NCI-H69 (cell line): ENCODE data around the gene GPR55.
"Not testable (repeated sequence)": the region's sequence is repeated elsewhere in the genome, so short reads cannot be mapped to it uniquely, and the experiment has no call there.

Experiments
- DNase-seq: peaks from one replicate; lab custom pipeline; 2025; lab: John Stamatoyannopoulos, UW

GPR55 gene

DNA sequence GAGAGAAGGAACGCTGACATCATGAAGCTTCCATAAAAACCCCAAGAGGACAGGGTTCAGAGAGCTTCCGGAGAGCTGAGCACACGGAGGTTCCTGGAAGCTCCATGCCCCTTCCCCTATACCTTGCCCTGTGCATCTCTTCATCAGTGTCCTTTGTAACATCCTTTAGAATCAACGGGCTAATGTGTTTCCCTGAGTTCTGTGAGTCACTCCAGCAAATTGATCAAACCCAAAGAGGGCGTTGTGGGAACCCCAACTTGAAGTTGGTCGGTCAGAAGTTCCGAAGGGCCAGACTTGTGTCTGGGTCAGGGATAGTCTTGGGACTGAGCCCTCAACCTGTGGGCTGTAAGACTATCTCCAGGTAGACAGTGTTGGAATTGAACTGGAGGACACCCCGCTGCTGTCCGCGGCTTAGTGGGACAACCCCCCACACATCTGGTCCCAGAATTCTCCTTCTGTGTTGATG is 25.9 kb upstream of the GPR55 start:
- DNase-seq = no peak

DNA sequence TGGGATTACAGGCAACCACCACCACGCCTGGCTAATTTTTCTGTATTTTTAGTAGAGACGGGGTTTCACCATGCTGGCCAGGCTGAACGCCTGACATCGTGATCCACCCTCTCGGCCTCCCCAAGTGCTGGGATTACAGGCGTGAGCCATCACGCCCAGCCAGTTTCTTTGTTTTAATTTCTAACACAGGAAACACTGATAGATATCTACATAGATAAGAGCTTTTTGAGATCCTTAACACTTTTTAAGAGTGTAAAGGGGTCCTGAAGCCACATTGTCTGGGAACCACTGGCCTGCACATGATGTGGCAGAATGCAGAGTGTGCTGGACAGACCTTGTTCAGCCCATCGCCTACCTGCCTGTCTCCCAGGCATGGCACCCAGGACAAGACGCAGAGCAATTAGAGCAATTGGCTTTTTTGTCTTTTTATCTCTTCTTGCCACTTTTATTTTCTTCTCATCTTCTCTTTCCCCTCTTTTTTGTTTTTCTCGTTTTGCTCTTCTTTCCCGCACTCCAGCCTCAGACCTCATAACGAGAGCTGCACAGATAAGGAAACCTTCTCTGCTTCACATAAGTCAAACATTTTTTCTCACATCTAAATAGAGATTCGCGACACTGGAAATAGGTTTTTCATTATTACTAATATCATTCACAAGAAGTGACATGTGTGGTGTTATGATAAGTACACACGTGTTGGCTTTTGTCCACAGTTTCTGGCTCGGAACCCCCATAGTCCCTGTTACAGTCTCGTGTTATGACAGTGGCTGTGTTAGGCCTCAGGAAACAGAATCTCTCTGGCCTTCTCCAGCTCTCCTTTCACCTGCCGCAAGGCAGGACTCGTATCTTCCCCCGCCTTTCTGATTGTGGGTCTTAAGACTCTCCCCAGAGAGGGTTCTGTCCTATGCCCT is 25.2 kb upstream of the GPR55 start:
- no peak for DNase-seq

DNA sequence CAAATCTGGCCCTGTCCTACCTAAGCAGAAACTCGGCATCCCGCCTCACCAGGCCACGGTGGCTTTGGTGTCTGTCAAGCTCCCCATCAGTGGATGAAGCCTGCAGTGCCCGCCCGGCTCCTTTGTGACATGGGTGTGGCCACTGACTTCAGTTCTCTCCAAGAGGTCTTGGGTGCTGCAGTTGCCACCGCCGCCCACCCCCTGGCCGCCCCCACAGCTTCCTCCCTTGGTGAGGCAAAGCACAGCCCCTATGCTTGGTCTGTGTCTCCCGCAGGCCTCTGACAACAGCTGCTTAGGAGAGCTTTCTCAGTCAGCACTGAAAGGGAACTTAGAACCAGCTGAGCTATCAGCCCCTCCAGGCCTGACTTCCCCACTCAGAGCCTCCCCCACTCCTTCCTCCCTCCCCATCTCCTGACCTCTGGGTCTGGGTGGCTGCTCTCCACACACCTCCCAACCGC is 22.9 kb upstream of the GPR55 start:
- DNase-seq = no peak

DNA sequence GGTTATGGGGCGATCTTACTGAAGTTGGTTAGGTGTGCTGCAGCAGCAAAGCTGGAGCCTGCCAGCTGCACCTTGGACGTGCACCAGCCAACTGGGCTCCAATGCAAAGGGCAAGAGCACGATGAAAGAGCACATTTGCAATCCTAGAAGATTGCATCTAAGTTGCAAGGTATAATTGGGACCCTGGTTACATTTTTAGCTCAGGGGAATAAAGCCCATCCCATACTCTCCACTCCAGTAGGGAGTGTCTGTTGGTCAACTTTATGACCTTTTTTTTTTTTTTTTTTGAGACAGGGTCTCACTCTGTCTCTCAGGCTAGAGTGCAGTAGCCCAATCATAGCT is 22.2 kb upstream of the GPR55 start:
- DNase-seq = no peak

DNA sequence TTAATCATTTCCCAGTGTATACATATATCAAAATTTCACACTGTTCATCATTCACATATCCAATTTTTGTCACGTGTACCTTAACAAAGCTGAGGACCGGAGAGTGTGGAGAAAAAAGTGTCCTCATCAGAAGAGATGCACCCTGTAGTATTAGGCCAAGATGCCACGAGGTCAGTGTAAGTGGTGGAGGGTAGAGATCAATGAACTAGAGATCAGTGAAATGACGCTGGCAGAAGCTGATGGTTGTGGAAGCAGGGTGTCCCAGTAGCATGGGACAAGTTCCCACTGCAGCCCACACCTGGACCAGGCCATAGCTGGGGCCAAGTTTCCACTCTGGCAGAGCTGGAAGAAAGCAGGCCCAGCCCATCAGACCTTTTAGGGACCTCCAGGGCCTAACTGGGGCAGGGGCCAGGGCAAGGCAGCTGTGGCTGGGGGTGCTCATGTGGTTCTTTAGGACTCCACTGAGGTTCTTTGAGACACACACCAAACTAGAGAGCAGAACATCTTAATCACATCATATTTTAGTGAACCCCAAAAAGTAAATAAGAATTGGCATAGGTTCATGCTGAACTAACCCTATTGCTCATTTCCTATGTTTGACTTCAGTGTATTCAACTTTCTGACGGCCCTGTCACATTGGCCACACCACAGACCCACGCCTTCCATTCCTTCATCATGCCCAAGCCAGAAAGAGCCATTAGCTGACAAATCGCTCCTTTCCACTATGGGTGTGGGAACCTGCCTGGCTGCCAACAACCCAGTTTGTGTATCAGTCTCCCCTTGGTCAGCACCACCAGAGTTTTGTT is 21.6 kb upstream of the GPR55 start:
- no peak for DNase-seq

DNA sequence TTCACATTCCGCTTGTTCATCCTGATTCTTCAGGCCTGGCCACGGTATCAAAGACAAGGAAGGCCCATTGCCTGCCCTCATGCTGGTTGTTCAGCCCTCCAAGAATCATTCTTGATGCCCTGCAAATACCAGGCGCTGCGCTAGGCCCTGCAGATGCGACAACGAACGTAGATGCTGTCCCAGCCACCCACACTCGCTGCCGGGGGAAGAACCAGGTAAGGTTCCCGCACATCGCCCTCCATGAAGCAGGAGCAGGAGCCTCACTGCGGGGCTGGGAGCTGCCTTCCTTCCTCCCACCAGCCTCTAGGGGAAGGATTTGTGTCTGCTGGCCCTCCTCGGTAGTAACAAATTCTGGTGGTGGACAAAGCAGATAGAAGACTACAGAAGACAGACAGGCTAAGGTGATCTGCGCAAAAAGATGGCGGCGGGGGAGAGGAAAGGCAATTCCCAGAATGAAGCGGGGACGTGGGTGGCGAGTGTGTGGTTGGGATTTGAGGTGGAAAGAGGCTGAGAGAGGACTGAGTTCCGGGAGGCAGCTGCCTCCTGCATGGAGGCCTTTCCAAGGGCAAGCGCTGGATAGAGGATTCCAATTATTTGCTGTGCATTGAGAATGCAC is 19.8 kb upstream of the GPR55 start:
- DNase-seq = no peak

DNA sequence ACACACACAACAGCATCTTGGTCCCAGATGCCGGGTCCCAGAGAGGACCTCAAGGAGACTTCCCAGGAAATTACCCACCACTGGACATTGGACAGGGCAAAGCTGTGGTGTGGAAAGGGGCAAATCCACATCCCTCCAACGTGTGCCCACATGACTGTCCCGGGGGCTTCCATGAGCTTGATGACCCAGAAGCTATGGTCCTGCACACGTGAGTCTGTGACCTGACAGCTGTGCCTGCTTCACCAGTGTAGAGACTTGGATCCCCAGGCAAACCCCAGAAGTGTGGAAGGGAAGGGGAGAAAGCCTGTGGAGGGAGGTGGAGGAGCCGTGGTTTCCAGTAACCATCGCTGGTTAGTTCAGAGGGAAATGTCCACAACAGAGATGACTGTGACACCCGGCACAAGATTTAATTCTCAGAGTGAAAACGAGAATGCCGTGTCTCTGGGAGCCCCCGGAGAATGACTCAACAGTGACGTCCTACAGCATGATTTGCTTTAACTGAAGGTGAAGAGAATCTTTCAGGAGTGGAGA is 19.1 kb upstream of the GPR55 start:
- no peak for DNase-seq

DNA sequence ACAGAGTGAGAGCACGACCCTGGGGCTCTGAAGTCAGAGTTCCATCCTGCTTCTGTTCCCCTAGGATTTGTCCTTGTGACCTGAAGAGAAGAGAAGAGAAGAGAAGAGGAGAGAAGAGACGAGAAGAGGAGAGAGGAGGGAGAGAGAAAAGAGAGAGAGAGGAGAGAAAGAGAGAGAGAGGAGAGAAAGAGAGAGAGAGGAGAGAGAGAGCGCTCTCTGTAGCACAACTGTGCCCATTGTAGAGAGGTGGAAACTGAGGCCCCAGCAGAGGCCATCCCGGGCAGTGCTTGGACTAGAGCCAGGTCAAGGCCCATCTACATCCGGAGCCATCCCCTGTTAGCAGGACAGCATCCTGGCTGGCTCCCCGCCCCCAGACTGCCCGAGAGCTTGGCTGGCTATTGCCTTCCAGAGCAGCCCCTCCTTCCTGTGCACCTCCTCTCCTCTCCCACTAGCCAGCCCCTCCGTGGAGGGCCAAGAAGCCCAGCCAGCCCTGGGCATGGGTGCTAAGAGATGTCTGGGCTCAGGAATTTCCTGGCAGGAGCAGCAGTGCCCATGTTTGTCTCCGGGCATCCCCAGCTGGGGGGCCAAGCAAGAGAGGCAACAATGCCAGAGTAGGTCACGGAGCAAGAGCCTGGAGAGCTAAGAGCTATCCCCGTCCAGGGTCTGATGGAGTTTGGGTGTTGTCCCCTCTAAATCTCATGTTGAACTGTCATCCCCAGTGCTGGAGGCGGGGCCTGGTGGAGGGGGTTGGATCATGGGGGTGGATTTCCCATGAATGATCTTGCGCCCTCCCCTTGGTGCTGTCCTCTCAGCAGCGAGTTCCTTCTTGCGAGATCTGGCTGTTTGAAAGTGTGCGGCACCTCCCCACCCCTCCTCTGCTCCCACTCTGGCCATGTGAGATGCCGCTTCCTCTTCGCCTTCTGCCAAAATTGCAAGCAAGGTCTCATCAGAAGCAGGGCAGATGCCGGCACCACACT is 18.2 kb upstream of the GPR55 start:
- DNase-seq = no peak

DNA sequence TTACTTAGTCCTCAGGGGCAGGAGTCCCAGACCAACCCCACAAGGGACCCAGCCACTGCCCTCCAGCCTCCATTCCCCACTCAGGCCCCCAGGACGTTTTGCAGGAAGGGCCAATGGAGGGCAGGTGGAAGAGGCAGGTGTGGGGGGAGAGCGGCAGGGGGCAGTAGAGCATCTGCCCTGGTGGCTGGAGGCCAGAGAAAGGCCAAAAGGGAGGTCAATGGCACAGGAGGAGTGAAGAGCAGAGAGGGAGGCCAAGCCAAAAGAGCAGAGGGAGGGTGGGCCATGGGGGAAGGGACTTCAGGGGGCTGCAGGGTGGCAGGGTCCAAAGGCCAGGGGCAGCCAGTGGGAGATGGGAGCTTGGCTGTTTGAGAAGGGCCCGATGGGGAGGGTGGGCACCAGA is 17.3 kb upstream of the GPR55 start:
- DNase-seq = no peak

DNA sequence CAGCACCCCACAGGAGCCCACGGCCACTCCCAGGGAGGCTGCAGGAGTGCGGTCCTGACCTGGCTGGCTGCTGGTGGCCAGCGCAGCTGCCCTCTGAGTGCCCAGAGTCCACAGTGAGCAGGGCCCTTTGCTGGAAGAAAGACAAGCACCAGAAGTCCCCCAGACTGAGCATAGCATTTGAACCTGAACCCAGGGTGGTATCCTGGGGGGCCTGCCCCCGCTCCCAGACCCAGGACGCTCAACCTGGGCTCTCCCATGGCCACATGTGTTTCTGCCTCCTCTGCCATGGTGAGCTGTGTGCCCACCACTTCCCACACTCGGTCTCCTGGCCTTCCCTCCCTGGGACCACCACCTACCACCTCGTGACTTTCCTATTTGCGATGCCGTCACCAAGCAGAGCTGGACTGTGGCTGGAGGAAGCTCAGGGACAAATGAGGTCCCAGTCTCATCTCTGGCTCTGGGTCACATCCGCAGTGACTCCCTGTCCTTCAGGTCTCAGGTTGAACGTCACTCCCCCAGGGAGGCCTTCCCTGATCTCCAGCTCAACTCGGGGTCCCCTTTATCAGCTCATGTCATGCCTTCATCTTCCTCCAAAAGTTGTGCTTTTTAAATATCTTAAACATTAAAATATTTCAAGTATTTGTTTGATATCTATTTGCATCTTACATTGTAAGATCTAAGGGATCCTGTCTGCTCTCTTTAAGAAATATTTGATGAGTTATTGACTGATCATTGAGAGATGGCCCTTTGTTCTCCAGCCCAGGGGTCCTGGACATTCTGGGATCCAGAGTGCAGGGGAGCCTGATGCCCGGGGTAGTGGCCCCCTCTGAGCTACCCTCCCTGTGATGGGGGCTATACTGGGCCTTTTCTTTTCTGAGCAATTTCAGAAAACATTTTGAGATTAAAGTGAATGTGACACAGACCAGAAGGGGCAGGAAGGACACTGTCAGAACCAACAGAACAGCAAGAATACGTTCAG is 16.4 kb upstream of the GPR55 start:
- DNase-seq = no peak

DNA sequence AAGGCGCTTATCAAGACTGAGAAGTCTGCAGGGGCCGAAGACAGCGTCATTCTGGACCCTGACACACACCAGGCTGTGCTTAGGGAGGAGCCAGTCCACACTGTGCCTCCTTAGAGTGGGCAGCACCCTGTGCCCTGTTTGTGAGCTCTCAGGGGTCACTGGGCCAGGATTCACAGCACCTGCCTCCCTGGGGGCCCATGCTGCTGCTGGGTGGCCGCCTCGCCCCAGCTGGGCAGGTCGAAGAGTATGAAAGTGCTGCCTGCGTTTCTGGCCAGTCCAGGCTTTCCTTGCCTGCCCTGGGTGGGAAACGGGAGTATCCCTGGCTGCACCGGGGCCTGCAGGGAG is 15.4 kb upstream of the GPR55 start:
- DNase-seq = no peak

DNA sequence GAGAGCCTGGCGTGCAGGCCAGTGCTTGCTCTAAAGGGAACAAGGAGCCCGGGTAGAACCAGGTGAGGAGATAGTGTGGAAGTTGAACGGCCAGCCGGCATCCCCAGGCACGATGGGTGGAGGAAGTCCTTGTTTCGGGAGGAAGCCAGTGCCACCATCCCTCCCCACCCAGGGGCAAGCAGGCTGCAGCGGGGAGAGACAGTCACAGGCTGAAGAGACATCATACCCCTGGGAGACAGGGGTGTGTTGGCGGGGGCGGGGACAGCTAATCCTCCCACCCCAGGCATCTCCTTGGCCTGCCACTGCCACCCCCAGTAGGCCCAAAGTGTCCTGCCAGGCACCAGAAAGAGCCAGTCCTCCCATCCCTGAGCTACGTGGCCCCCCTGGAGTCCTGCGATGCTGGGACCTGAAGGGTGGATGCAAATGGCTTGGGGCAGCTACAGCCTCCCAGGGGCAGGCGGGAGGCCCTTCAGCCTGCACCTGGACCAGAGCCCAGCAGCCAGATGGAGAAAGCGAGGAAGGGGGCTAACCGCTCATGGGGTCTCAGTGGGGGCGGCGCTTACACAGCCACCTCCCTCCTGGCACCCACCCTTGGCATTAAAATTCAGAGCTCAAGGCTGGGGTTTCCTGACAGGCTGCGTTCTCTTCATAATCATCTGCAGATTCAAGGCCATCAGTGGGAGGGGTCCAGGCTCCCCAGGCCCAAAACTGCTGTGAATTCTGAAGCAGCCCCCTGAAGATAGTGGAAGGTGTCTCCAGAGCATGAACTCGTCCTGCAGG is 14.8 kb upstream of the GPR55 start:
- no peak for DNase-seq

DNA sequence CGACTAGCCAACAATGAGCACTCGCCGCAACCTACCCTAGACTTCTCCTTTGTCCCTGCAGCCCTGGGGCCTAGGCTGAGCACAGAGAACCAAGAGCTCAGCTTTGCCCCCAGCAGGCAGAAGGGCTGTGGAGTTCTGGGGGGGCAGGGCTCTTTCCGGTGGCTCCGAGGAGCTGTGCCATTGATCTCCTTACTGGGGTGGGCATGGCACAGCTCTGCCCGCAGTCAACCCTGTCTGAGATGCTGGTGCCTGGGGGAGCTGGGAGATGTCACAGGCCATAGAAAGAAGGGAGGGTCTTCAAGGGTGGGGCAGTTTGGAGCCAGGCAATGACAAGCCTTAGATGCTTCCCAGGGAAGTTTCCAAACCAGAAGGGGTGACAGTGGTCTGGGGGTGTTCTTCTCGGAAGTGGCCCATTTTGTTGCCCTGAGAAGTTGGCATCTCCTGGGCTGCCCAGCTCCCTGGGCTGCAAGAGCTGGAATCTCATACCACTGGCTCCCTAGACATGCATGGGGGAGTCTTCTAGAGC is 14.1 kb upstream of the GPR55 start:
- no peak for DNase-seq

DNA sequence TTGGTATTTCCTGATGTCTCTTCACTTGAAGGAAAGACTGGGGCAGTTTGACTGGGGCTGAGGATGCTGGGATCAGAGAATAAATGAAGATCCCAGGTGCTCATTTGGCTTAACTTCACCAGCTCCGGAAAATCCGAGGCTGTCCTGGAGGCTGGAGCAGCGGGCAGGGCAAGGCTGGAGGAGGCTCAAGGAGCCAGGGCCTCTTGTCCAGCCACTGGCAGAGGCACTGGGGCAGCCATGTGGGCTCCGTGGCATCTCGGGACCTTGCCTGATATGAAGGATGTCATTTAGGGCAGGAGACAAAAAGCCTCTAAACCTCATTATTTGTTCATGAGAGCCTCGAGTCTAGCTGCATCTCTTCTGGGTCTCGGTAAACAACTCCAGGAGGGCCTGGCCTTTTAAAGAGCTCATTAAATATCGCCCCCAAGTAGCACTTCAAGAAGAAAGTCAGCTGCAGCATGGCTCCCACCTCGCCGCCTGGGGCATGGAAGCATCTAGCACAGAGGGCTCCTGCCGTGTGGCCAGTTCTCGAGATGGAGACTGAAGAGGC is 13.5 kb upstream of the GPR55 start:
- DNase-seq = no peak

DNA sequence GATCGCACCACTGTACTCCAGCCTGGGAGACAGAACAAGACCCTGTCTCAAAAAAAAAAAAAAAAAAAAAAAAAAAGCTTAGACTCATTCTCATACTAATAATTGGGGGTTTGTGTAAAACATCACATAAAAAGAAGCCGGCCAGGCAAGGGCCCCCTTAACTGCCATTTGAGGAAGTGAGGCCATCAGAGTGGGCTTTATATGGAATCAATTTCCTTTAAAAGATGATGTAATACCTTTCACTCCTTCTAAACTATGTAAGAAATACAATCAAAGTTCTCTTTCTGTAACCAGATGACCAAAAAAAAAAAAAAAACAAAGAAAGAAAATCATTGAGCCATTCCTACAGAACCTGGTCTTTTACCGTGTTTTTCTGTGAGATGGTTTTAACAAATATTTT is 13.1 kb upstream of the GPR55 start:
- DNase-seq = no peak

DNA sequence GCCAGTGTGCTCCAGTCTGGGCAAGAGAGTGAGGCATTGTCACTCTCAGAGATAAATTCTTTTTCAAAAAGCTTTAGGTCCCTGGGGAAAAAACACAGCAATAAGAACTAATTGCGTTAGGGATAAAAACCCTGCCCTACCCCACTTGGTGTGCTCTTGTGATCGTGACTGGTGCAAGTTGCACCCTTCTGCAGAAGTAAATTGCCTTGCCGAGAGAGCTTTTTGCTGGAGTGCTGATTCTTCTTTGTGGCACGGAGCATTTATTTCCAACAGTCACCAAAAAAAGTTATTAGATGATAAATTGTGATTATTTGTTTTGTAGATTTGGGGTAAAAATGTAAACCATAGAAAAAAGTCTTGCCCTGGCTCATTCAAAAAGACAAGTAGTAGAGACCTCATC is 12.3 kb upstream of the GPR55 start:
- DNase-seq = no peak

DNA sequence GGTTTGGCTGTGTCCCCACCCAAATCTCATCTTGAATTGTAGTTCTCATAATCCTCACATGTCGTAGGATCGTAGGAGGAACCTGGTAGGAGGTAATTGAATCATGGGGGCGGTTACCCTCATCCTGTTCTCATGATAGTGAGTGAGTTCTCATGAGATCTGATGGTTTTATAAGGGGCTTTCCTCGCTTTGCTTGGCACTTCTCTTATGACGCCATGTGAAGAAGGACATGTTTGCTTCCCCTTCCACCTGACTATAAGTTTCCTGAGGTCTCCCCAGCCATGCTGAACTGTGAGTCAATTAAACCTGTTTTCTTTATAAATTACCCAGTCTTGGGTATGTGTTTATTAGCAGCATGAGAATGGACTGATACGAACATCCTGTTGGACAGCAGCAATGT is 11.2 kb upstream of the GPR55 start:
- not testable (repeated sequence) for DNase-seq

DNA sequence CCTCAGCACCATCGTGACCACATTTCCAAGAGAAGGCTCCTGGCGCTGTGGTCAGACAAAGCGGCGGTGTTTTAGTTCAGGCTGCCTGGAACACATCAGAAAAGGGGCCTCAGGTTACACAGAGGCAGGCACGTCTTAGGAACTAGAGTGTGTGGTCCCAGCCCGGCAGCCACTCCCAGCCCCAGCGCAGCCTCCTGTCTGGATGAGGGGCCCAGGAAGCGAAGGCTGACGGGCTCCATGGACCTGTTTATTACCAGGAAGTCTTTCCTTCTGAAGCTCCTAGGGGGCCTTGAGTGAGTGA is 10.0 kb upstream of the GPR55 start:
- no peak for DNase-seq
